Measurements from ENCODE around the gene GRID1. TPM values are rescaled to one million over a fixed set of nuclear protein-coding genes. Genes with fewer than 3 reads are reported as not detected.

Gene GRID1
- total RNA-seq, 1 experiment from 2014 or later = not detected

DNA sequence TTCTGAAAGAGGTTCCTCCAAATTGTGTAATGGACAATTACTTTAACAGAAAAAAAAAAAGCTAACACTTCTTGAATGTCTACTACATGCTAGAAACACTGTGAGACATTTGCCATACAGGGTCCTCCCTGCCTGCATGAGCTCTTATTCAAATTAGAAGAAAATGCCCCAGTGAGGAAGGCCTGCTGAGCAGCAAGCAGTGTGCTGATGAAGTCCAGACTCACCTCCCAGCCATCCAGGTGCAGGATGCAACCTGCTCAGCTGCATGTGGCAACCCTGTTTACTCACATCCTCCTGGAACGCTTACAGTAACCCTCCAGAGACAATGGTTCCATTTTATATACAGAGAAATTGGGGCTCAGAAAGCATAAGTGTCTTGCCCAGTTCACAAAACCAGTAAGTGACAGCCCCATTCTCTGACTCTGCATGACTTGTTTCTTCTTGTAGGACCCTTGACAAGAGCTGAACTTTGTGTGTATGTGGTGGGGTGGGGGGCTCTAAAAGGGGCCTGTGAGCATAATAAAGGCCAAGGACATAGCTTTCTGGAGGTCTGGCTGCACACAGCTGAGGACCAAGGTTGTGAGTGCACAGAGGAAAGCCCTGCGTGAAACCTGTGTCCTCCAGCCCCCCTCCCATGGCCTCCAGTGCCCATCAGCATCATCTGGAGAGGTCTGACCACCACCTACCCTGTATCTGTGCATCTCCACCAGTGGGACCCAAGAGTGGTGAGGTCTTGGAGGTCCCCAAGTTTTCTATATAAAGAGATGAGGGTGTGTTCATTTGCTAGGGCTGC is 387.8 kb downstream of the GRID1 start:
- Mint-ChIP-seq H3K27ac (ENCODE audit: unreplicated experiment) (no peak overlapping the region), H3K4me3 (ENCODE audit: low read depth, unreplicated experiment) (no peak overlapping the region), H3K36me3 (ENCODE audit: insufficient read depth, unreplicated experiment) (no peaks in the 10 kb centered on the region), H3K27me3 (ENCODE audit: unreplicated experiment) (peaks cover 19% of the 10 kb centered on the region), H3K4me1 (ENCODE audit: low read depth, unreplicated experiment) (no peaks in the 10 kb centered on the region), H3K9me3 (ENCODE audit: low read depth, unreplicated experiment) (no peaks in the 10 kb centered on the region)
- DNase-seq = no peak
- TF ChIP-seq, protein P1, sequence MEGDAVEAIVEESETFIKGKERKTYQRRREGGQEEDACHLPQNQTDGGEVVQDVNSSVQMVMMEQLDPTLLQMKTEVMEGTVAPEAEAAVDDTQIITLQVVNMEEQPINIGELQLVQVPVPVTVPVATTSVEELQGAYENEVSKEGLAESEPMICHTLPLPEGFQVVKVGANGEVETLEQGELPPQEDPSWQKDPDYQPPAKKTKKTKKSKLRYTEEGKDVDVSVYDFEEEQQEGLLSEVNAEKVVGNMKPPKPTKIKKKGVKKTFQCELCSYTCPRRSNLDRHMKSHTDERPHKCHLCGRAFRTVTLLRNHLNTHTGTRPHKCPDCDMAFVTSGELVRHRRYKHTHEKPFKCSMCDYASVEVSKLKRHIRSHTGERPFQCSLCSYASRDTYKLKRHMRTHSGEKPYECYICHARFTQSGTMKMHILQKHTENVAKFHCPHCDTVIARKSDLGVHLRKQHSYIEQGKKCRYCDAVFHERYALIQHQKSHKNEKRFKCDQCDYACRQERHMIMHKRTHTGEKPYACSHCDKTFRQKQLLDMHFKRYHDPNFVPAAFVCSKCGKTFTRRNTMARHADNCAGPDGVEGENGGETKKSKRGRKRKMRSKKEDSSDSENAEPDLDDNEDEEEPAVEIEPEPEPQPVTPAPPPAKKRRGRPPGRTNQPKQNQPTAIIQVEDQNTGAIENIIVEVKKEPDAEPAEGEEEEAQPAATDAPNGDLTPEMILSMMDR (IDR thresholded peaks at IDR 0.05; ENCODE audit: unreplicated experiment) = no peak
- BruUV-seq (replicated peaks) = no TSS peak
- CTCF ChIA-PET = no interaction called here
- intact Hi-C loops (cut with micrococcal nuclease; ENCODE audit: unreplicated experiment) = no loop called here

GRCh38 chr10:85977642-85978041 is 389.0 kb downstream of the GRID1 start:
- peaks cover 14% of the 10 kb centered on the region for H3K27me3 Mint-ChIP-seq (ENCODE audit: unreplicated experiment)
- intact Hi-C loops (cut with micrococcal nuclease; ENCODE audit: unreplicated experiment) = no loop called here
- no peaks in the 10 kb centered on the region for H3K36me3 Mint-ChIP-seq (ENCODE audit: insufficient read depth, unreplicated experiment)
- TF ChIP-seq, protein P1 (IDR thresholded peaks at IDR 0.05; ENCODE audit: unreplicated experiment) = no peak
- CTCF ChIA-PET = no interaction called here
- H3K27ac Mint-ChIP-seq (ENCODE audit: unreplicated experiment) = no peak overlapping the region
- H3K4me1 Mint-ChIP-seq (ENCODE audit: low read depth, unreplicated experiment) = no peaks in the 10 kb centered on the region
- H3K4me3 Mint-ChIP-seq (ENCODE audit: low read depth, unreplicated experiment) = no peak overlapping the region
- H3K9me3 Mint-ChIP-seq (ENCODE audit: low read depth, unreplicated experiment) = no peaks in the 10 kb centered on the region
- DNase-seq = no peak
- no TSS peak for BruUV-seq (replicated peaks)

GRCh38 chr10:85976267-85976793 is 390.3 kb downstream of the GRID1 start:
- Mint-ChIP-seq H3K4me3 (ENCODE audit: low read depth, unreplicated experiment) (no peak overlapping the region), H3K4me1 (ENCODE audit: low read depth, unreplicated experiment) (no peaks in the 10 kb centered on the region), H3K27me3 (ENCODE audit: unreplicated experiment) (peaks cover 4% of the 10 kb centered on the region), H3K36me3 (ENCODE audit: insufficient read depth, unreplicated experiment) (no peaks in the 10 kb centered on the region), H3K9me3 (ENCODE audit: low read depth, unreplicated experiment) (no peaks in the 10 kb centered on the region), H3K27ac (ENCODE audit: unreplicated experiment) (no peak overlapping the region)
- TF ChIP-seq, protein P1 (IDR thresholded peaks at IDR 0.05; ENCODE audit: unreplicated experiment) = no peak
- DNase-seq = no peak
- no TSS peak for BruUV-seq (replicated peaks)
- intact Hi-C loops (cut with micrococcal nuclease; ENCODE audit: unreplicated experiment) = no loop called here
- CTCF ChIA-PET = no interaction called here

DNA sequence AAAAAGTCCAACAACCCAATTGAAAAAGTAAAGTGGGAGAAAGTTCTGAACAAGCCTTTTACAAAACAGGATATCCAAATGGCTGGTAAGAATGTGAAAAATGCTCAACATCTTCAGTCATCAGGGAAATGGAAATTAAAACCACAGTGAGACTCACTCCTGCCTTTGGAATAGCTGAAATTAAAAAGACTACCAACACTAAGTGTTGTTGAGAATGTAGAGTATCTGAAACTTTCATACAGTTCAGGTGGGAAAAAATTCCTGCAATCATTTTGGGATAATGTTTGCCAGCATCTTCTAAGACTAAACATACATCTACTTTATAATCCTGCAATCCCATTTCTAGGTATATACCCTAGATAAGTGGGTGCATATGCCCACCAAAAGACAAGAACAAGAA is 395.1 kb downstream of the GRID1 start:
- Mint-ChIP-seq H3K36me3 (ENCODE audit: insufficient read depth, unreplicated experiment) (no peaks in the 10 kb centered on the region), H3K27ac (ENCODE audit: unreplicated experiment) (no peak overlapping the region), H3K4me3 (ENCODE audit: low read depth, unreplicated experiment) (no peak overlapping the region), H3K9me3 (ENCODE audit: low read depth, unreplicated experiment) (no peaks in the 10 kb centered on the region), H3K4me1 (ENCODE audit: low read depth, unreplicated experiment) (no peaks in the 10 kb centered on the region), H3K27me3 (ENCODE audit: unreplicated experiment) (no peaks in the 10 kb centered on the region)
- CTCF ChIA-PET = no interaction called here
- no peak for DNase-seq
- TF ChIP-seq, protein P1 (IDR thresholded peaks at IDR 0.05; ENCODE audit: unreplicated experiment) = no peak
- no TSS peak for BruUV-seq (replicated peaks)
- intact Hi-C loops (cut with micrococcal nuclease; ENCODE audit: unreplicated experiment) = no loop called here
